AG09319 (cell line): ENCODE results near the gene SERPINA3.

Experiments
- DNase-seq: peaks from one replicate; pipeline ENCODE4 v3.0.0-alpha.2; 2010; ENCODE audit warnings: low read depth; ENCODE audit errors: extremely low read depth
- TF ChIP-seq, protein P1 (sequence below): IDR thresholded peaks from 2 replicates; pipeline ENCODE4 v1.5.1; 2011; ENCODE audit warnings: low read depth, mild to moderate bottlenecking, inconsistent platforms, low read length, moderate library complexity

SERPINA3 gene

DNA sequence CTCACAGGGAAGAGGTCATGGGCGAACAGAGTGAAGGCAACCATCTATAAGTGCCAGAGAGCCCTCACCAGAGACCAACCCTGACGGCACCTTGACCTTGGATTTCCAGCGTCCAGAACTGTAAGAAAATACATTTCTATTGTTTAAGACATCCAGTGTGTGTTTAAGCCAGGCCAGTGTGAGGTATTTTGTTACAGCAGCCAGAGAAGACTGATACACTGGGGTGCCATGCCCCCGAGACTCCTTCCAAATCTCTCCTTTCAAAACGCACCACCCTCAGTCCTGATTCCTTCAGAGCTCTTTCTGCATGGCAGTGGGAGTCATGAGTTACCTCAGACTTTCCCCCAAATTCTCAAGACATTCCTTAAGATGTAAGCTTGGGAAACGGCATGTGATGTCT, 33.5 kb upstream of the SERPINA3 start:
- TF ChIP-seq, protein P1, sequence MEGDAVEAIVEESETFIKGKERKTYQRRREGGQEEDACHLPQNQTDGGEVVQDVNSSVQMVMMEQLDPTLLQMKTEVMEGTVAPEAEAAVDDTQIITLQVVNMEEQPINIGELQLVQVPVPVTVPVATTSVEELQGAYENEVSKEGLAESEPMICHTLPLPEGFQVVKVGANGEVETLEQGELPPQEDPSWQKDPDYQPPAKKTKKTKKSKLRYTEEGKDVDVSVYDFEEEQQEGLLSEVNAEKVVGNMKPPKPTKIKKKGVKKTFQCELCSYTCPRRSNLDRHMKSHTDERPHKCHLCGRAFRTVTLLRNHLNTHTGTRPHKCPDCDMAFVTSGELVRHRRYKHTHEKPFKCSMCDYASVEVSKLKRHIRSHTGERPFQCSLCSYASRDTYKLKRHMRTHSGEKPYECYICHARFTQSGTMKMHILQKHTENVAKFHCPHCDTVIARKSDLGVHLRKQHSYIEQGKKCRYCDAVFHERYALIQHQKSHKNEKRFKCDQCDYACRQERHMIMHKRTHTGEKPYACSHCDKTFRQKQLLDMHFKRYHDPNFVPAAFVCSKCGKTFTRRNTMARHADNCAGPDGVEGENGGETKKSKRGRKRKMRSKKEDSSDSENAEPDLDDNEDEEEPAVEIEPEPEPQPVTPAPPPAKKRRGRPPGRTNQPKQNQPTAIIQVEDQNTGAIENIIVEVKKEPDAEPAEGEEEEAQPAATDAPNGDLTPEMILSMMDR = no peak

DNA sequence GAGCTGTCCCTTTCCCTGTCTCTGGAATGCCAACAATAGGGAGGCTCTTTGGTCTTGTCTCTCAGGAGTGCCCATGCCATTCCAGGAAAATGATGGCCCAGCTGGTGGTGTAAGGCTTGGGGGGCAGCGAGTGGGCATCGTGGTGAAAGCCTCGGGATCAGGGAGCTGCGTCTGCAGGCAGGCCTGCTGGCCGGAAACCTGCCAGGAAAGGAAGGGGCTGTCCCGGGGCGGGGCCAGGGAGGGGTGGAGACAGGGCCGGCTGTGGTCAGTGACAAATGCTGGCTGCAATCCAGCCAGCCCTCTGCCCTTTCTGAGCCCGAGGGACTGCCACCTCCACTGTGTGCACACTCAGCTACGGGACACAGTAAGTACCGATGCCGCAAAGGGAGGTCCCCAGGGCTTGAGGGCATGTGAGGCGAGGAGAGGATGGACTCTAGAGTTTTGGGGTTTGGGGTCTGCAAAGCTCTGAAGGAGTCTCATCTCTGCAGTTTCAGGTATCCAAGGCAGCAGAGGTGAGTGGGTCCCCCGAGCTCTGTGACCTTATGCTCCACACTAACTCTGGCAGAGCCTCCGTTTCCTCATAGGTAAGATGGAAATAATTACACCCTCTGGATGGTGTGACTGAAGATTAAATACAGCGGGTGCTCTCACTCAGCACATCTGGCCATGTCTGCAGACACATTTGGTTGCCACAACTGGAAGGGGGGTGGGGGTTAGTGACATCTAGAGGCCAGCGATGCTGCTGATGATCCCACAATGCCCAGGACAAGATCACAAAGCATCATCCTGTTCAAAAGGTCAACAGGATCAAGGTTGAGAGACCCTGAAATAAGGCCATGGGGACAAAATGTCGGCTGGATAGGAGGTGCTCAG, 30.8 kb upstream of the SERPINA3 start, which contains the start of gene SERPINA5:
SERPINA5 (plus strand) TSS at position 300 of the 873 bp plus-strand sequence. CDS start 5,937 bp downstream, outside the sequence.
- no peak for DNase-seq
- TF ChIP-seq, protein P1 = no peak

More for the DNA sequence above, 33.5 kb upstream of the SERPINA3 start:
- no peak for DNase-seq

DNA sequence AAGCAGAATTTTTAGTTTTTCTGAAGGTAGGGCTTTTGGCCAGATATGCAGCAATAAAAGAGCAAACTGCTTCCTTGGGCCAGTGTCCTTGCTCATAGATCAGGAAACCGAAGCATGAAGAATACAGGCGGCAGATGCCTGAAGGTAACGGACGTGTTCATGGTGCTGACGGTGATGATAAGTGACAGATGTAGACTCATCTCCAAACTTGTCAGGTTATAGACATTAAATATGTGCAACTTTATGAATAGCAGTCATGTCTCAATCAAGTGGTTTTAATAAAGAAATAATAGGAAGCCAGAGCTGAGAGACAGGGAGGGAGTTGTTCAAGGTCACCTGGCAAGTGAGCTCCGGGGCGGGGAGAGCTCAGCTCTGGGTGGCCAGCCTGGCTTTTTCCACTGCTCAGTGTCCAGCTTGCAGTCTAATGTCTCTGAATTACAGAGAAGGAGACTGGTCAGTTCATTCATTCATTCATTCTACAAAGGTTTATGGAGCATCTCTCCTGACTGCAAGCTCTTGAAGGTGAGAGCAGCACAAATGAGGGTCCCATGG, 29.9 kb upstream of the SERPINA3 start:
- TF ChIP-seq, protein P1 = no peak
- DNase-seq = no peak

GRCh38 chr14:94582851-94583250, 29.3 kb upstream of the SERPINA3 start:
- no peak for DNase-seq
- TF ChIP-seq, protein P1 = no peak

- TF ChIP-seq, protein P1 = no peak
- DNase-seq = no peak
Observed at GRCh38 chr14:94583557-94583956, 28.6 kb upstream of the SERPINA3 start.

DNA sequence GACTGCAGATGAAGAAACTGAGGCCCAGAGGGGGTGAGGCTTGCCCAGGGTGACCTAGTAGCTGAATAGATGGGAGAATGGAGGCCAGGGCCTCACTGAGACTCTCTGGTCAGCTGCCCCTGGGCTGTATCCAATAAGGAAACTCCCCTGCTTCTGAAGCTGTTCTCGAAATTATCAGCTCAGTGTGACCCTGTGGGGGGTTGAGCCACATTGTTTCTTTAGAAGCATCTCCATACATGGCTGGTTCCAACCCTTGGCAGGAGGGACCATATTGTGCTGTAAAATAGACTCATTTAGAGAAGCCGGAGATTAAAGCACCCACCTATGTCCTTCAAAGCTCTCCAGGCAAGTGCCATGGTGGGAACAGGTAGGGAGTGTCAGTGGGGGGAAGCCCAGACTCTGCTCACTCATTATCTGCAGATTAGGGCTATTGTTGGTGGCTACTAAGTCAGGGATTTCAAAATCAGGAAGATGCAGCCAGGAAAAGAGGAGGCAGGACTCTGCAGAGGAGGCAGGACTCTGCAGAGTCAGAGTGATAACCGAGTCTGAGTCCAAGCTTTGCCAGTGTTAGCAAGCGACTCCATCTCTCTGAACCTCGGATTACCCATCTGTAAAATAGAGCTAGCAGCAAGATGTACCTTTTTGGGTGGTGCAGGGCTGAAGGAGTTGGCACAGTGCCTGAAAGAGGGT, 27.5 kb upstream of the SERPINA3 start:
- TF ChIP-seq, protein P1 = no peak
- DNase-seq = no peak

DNA sequence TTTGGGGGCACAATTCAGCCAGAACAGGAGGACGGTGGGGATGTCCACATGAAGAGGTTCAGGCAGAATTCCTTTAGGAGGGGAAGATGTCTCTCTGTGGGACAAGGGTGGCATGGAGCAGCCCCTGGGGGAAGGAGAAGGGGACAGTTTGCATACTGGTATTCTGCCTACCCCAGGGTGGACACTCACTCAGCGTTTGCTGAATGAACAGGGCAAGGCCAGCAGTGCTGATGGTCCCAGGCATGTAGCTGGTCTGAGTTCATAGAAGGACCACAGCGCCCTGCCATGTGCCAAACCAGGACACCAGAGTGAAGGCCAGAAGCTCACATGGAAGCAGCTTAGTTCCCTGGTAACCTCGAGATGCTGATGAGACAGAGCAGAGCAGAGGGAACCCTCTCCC, 25.6 kb upstream of the SERPINA3 start:
- TF ChIP-seq, protein P1 = no peak
- DNase-seq = no peak
